ENCODE results near the gene C10orf120. TPM values are rescaled to one million over a fixed set of nuclear protein-coding genes. Genes with fewer than 3 reads are reported as not detected.

C10orf120 gene
- total and polyA plus RNA-seq, 2 experiments from 2014 or later = not detected

DNA sequence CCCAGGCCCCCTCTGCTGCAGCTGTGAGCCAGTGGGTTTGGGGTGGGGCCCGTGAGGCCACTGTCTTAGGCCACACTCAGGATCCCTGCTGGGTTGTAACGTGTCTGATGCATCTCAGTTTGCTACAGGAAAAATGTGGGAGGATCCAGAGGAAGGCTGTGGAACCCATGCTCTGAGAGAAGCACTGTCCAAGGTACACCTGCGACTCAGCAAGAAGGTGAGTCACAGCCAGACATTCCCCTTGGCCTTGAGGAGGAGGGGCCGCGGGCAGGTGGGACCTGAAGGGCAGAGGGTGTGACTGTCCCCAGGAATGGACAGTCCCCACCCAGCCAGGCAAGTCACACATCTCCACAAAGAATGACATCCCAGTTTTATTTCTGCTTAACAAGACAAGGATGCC lies 27.8 kb upstream of the C10orf120 start:
- Histone ChIP-seq H4K20me1 (replicated peaks; ENCODE audit: insufficient read depth) (no peaks in the 10 kb centered on the region), H3K4me2 (no peak overlapping the region), H3K27me3 (ENCODE audit: insufficient read depth) (no peaks in the 10 kb centered on the region), H3K9me2 (ENCODE audit: insufficient read depth) (0 out of 2 replicates have a peak, but pooled peaks cover 8% of the 10 kb centered on the region), H3F3A (replicated peaks; ENCODE audit: low read depth) (no peaks in the 10 kb centered on the region), H3K4me3 (no peak overlapping the region), H3K4me1 (ENCODE audit: insufficient read depth) (peaks cover 5% of the 10 kb centered on the region; the same call in 1 of the 2 replicates), H3K36me3 (ENCODE audit: insufficient read depth) (no peaks in the 10 kb centered on the region), H3K27ac (ENCODE audit: low read depth) (no peak overlapping the region), H2AFZ (no peak overlapping the region), H3K79me2 (replicated peaks; ENCODE audit: insufficient read depth) (no peaks in the 10 kb centered on the region)
- H3K4me1 Mint-ChIP-seq = peaks cover 6% of the 10 kb centered on the region
- no peaks in the 10 kb centered on the region for H3K9me3 Mint-ChIP-seq
- no peak overlapping the region for H3K27ac Mint-ChIP-seq
- ATAC-seq = no peak; the same call in 2 of the 3 replicates
- H3K4me3 Mint-ChIP-seq = no peak overlapping the region
- H3K27me3 Mint-ChIP-seq (ENCODE audit: insufficient read depth, low read depth, poor library complexity) = no peaks in the 10 kb centered on the region
- DNase-seq (ENCODE audit: low spot score) = no peak
- H3K36me3 Mint-ChIP-seq (ENCODE audit: low read depth) = no peaks in the 10 kb centered on the region
- TF ChIP-seq JUNB (IDR thresholded peaks at IDR 0.05; ENCODE audit: unreplicated experiment) (no peak), CREB1 (CRISPR knock-in tag; IDR thresholded peaks at IDR 0.05; ENCODE audit: low read depth) (no peak), EZH2phosphoT487 (IDR thresholded peaks at IDR 0.05; ENCODE audit: unreplicated experiment) (no peak), EZH2 (IDR thresholded peaks at IDR 0.05; ENCODE audit: low read depth, unreplicated experiment) (no peak)
- TF ChIP-seq, protein P1, sequence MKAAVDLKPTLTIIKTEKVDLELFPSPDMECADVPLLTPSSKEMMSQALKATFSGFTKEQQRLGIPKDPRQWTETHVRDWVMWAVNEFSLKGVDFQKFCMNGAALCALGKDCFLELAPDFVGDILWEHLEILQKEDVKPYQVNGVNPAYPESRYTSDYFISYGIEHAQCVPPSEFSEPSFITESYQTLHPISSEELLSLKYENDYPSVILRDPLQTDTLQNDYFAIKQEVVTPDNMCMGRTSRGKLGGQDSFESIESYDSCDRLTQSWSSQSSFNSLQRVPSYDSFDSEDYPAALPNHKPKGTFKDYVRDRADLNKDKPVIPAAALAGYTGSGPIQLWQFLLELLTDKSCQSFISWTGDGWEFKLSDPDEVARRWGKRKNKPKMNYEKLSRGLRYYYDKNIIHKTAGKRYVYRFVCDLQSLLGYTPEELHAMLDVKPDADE (IDR thresholded peaks at IDR 0.05) = no peak
- TF ChIP-seq, protein P2, sequence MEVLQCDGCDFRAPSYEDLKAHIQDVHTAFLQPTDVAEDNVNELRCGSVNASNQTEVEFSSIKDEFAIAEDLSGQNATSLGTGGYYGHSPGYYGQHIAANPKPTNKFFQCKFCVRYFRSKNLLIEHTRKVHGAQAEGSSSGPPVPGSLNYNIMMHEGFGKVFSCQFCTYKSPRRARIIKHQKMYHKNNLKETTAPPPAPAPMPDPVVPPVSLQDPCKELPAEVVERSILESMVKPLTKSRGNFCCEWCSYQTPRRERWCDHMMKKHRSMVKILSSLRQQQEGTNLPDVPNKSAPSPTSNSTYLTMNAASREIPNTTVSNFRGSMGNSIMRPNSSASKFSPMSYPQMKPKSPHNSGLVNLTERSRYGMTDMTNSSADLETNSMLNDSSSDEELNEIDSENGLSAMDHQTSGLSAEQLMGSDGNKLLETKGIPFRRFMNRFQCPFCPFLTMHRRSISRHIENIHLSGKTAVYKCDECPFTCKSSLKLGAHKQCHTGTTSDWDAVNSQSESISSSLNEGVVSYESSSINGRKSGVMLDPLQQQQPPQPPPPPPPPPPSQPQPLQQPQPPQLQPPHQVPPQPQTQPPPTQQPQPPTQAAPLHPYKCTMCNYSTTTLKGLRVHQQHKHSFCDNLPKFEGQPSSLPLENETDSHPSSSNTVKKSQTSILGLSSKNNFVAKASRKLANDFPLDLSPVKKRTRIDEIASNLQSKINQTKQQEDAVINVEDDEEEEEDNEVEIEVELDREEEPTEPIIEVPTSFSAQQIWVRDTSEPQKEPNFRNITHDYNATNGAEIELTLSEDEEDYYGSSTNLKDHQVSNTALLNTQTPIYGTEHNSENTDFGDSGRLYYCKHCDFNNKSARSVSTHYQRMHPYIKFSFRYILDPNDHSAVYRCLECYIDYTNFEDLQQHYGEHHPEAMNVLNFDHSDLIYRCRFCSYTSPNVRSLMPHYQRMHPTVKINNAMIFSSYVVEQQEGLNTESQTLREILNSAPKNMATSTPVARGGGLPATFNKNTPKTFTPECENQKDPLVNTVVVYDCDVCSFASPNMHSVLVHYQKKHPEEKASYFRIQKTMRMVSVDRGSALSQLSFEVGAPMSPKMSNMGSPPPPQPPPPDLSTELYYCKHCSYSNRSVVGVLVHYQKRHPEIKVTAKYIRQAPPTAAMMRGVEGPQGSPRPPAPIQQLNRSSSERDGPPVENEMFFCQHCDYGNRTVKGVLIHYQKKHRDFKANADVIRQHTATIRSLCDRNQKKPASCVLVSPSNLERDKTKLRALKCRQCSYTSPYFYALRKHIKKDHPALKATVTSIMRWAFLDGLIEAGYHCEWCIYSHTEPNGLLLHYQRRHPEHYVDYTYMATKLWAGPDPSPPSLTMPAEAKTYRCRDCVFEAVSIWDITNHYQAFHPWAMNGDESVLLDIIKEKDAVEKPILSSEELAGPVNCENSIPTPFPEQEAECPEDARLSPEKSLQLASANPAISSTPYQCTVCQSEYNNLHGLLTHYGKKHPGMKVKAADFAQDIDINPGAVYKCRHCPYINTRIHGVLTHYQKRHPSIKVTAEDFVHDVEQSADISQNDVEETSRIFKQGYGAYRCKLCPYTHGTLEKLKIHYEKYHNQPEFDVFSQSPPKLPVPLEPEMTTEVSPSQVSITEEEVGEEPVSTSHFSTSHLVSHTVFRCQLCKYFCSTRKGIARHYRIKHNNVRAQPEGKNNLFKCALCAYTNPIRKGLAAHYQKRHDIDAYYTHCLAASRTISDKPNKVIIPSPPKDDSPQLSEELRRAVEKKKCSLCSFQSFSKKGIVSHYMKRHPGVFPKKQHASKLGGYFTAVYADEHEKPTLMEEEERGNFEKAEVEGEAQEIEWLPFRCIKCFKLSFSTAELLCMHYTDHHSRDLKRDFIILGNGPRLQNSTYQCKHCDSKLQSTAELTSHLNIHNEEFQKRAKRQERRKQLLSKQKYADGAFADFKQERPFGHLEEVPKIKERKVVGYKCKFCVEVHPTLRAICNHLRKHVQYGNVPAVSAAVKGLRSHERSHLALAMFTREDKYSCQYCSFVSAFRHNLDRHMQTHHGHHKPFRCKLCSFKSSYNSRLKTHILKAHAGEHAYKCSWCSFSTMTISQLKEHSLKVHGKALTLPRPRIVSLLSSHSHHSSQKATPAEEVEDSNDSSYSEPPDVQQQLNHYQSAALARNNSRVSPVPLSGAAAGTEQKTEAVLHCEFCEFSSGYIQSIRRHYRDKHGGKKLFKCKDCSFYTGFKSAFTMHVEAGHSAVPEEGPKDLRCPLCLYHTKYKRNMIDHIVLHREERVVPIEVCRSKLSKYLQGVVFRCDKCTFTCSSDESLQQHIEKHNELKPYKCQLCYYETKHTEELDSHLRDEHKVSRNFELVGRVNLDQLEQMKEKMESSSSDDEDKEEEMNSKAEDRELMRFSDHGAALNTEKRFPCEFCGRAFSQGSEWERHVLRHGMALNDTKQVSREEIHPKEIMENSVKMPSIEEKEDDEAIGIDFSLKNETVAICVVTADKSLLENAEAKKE (CRISPR knock-in tag; IDR thresholded peaks at IDR 0.05) = no peak
- TF ChIP-seq, protein P3, sequence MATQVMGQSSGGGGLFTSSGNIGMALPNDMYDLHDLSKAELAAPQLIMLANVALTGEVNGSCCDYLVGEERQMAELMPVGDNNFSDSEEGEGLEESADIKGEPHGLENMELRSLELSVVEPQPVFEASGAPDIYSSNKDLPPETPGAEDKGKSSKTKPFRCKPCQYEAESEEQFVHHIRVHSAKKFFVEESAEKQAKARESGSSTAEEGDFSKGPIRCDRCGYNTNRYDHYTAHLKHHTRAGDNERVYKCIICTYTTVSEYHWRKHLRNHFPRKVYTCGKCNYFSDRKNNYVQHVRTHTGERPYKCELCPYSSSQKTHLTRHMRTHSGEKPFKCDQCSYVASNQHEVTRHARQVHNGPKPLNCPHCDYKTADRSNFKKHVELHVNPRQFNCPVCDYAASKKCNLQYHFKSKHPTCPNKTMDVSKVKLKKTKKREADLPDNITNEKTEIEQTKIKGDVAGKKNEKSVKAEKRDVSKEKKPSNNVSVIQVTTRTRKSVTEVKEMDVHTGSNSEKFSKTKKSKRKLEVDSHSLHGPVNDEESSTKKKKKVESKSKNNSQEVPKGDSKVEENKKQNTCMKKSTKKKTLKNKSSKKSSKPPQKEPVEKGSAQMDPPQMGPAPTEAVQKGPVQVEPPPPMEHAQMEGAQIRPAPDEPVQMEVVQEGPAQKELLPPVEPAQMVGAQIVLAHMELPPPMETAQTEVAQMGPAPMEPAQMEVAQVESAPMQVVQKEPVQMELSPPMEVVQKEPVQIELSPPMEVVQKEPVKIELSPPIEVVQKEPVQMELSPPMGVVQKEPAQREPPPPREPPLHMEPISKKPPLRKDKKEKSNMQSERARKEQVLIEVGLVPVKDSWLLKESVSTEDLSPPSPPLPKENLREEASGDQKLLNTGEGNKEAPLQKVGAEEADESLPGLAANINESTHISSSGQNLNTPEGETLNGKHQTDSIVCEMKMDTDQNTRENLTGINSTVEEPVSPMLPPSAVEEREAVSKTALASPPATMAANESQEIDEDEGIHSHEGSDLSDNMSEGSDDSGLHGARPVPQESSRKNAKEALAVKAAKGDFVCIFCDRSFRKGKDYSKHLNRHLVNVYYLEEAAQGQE (IDR thresholded peaks at IDR 0.05; ENCODE audit: unreplicated experiment) = peak; percentile 63

Data from GM23338 (cell line).